ENCODE results near the gene PIM1.

The PIM1 gene

GRCh38 chr6:37137201-37138090 lies 32.5 kb upstream of the PIM1 start:
- peak; percentile 33 to 47 for DNase-seq (ENCODE audit: low read depth in 2 of 2)

DNA sequence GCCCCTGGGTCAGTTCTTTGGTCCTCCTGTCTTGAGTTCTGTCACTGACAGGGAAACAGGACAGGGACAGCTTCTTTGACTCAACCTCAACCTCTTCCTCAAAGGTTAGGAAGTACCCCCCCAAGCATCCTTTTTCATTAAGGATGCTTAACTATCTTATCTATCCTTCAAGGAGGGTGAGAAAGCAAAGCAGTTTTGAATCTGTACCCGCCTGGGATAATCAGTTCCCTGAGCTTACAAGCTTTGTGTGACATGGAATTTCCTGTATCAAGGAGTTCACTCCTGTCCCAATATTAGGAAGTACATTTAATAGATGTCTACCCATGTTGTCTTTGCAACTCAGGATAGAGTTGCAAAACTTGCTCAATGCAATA lies 31.1 kb upstream of the PIM1 start:
- DNase-seq (ENCODE audit: low read depth in 2 of 2), result no peak

DNA sequence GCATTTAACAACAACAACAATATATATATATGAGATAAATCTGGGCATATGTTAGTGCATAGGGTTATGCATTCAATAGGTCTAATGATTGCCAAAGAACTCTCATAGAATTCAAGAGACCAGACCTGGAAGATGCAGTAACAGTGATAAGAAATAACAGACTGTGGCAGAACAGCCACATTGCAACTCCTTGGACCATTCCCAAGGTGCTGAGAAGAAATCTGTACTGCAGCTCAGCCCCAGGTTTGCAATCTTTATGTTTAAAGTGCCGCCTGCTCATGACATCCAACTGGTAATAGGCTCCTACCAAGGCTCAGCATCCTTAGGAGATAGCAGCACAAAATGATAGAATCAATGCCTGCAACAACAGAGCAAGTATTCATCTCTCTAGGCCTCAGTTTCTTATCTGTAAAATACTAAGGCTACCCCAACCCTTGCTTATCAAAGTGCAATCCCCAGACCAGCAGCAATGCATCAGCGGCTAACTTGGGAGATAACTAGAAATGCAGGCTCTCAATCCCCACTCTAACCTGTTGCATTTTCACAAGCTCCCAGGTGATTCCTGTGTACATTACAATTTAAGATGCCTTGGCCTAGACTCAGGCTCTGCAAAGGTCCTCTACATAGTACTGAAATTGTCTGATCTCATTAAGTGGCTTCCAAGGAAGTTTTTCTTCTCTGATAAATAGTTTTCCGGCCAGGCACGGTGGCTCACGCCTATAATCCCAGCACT lies 30.6 kb upstream of the PIM1 start:
- DNase-seq (ENCODE audit: low read depth in 2 of 2), result no peak

GRCh38 chr6:37140145-37140544 lies 29.8 kb upstream of the PIM1 start:
- no peak for DNase-seq (ENCODE audit: low read depth in 2 of 2)

DNA sequence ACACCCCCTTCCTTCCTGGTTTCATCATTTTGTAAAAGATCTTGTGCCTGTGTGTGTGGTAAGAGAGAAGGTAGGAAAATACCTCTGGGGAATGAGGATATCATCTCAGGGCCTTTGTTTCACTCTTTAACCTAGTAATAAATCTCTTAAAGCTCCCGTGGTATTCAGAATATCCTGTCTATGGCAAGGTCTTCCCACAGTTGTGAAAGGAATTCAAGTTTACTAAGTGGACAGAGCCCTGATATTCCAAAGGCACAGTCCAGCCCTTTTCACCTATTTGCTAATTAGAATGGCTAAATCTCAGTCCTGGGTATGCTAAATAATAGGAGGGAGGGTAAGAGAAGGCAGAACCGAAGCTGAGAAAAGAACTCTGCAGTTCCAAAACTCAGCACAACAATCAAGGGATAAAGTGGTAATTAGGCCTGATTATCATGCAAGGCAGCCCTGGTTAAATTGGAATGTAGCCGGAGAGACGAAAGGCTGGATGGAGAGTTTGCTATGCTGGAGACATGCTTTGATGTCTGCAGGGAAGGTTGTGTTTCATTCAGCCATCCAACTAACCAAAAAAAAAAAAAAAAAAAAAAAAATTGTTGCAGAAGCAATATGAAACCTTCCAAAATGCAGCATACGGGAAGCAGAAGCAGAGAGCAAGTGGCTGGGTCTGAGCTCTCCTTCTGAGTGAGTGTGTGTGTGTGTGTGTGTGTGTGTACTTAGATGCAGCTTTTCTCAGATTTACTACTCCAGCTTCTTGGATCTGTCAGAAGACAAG lies 28.5 kb upstream of the PIM1 start:
- DNase-seq (ENCODE audit: low read depth in 2 of 2), result no peak

DNA sequence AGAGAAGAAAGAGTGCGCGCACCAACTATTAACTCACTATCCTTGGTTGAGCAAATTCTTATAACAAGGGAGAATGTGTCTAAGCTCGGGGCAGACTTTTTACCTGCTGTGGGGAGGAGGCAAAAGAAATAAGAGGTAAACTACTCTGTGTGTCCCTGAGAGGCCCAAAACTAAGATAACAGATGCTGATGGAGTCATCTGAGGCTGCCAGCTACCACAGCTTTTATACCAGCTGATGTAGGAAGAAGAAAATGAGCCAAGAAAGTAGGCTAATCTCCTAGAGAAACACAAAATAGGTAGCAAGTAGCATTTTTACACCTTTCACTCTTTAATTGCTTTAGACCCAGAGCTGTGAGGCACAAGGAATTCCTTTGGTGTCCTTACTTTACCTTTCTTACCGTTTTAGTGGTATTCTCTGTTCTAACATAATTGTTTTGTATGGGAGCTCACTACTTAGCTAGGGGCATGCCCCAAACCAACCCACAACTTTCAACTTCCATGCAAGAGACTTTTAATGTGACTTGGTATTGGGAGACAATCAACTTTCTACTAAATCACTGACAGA lies 27.8 kb upstream of the PIM1 start:
- no peak for DNase-seq (ENCODE audit: low read depth in 2 of 2)

GRCh38 chr6:37143585-37143984 lies 26.4 kb upstream of the PIM1 start:
- no peak for DNase-seq (ENCODE audit: low read depth in 2 of 2)

DNA sequence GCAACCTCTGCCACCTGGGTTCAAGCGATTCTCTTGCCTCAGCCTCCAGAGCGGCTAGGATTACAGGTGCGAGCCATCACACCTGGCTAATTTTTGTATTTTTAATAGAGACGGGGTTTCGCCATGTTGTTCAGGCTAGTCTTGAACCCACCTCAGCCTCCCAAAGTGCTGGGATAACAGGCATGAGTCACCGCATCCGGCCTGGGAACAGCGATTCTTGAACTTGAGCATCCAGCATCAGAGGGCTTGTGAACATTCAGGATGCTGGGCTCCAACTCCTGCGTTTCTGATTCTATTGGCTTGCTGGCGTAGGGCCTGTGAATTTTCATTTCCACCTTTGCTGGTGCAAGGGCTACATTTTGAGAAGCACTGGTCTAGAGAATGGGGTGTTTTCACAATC lies 24.5 kb upstream of the PIM1 start:
- no peak for DNase-seq (ENCODE audit: low read depth in 2 of 2)

GRCh38 chr6:37146735-37147157 lies 23.2 kb upstream of the PIM1 start:
- DNase-seq (ENCODE audit: low read depth in 2 of 2), result no peak

GRCh38 chr6:37149745-37150144 lies 20.2 kb upstream of the PIM1 start:
- DNase-seq (ENCODE audit: low read depth in 2 of 2), result no peak

DNA sequence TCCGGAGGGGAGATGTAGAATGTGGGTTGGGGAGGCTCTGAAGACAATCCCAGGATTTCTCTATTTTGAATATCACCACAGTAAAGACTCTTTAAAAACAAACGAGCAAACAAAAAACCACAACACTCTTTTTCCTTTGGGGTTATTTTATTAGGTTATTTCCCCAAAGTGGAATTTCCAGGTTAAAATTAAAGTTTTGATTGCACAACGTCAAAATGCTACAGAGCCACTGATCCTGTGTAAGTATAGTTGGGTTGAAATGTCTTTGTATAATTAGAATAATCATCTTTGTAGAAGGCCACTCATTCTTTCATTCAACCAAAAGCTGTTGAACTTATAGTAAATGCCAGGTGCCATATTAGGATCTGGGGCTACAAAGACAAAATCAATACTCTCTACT lies 19.6 kb upstream of the PIM1 start:
- DNase-seq (ENCODE audit: low read depth in 2 of 2), result no peak

DNA sequence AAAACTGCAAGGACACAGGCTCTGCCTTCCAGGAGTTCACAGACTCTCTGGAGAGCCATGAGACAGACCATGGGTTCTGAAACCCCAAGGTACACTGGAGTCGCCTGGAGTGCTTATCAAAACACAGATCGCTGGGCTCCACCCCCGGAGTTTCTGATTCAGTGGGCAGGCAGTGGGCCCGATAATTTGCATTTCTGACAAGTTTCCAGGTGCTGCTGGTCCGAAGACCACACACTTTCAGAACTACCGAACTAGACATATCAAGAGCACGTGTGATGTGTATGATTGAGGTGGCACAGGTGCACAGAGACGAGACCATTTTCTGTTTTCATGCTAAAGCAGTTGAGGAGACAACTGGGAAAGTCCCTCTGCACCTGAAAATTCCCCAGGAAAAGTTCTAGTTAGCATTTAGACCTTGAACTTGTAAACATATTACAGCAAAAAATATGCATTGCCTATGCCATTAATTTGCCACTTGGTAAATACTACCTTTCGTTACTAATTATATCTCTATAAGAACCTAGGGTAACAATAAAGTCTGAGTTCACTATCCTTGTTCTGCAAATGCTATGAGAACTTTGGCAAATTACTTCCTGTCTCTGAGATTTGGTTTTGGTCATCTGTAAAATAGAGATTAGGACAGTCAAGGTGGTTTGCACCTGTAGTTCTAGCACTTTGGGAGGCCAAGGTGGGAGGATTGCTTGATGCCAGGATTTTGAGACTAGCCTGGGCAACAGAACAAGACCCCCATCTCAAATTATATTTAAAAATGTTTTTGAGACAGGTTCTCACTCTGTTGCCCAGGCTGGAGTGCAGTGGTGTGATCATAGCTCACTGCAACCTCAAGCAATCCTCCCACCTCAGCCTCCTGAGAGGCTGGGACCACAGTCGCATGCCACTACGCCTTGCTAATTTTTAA lies 14.3 kb upstream of the PIM1 start:
- DNase-seq (ENCODE audit: low read depth in 2 of 2), result peak; percentile 56 to 69

DNA sequence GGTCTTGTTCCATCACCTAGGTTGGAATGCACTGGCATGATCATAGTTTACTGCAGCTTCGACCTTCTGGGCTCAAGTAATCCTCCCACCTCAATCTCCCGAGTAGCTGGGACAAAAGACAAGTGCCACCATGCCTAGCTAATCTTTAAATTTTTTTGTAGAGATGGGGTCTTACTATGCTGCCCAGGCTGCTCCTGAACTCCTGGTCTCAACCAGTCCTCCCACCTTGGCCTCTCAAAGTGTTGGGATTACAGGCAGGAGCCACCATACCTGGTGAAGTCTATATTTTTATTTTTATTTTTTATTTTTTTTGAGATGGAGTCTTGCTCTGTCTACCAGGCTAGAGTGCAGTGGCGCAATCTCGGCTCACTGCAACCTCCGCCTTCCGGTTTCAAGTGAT lies 11.4 kb upstream of the PIM1 start:
- no peak for DNase-seq (ENCODE audit: low read depth in 2 of 2)

GRCh38 chr6:37160922-37161778 lies 8.8 kb upstream of the PIM1 start:
- no peak for DNase-seq (ENCODE audit: low read depth in 2 of 2)

DNA sequence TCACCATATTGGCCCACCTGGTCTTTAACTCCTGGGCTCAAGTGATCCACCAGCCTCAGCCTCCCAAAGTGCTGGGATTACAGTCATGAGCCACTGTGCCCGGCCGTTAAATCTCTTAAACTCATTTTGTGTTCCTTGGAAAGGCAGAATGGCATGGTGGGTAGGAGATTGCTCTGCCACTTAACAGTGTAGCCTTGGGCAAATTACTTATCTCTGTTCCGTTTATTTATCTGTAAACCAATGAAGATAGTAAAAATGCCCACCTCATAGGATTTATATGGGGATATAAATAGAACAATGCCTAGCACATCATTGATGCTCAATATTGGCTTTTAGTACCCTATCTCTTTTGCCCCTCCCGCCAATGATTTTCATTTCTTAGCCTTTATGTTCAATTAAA lies 7.2 kb upstream of the PIM1 start:
- no peak for DNase-seq (ENCODE audit: low read depth in 2 of 2)

DNA sequence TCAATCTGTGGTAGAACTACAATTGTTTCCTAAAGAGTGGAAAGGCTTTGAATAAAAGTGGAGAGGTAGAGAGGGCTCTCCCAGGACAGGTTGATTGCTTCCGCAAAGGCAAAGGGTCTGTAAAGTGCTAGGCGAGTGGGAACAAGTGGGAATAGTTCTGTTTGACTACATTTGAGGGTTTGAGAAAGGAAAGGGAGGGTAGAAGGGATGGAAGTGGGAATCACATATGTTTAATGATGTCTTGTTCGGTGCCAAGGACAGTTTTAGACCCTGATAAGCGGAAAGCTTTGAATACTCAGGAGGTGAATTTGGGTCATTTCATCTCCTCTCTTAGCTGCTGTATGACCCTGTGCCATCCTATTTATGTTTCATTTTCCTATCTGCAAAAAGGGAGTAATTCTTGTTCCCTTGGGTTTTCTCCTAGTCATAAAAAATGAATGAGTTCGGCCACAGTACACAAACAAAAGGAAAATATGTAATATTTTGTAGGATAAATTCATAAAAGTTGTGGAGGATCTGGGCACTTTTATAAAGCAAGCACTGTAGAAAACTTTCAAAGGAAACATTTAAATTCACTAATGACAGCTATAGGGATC lies 1.7 kb upstream of the PIM1 start:
- no peak for DNase-seq (ENCODE audit: low read depth in 2 of 2)

- DNase-seq (ENCODE audit: low read depth in 2 of 2), result peak in 1 of 2 donors; percentile 32
Observed at GRCh38 chr6:37168811-37169495, 999 bp upstream of the PIM1 start.

- peak in 1 of 2 donors; percentile 39 for DNase-seq (ENCODE audit: low read depth in 2 of 2)
Observed at GRCh38 chr6:37170273-37171200, 585 bp downstream of the PIM1 start.
